Common myeloid progenitor, CD34-positive (primary cell): ENCODE results near the gene C8G.

Experiments used
- CTCF ChIA-PET: fragments of 350-600 bp; sonication (Branson Sonifier 250); formaldehyde crosslinking; loops from one replicate; lab custom pipeline; 2021; ENCODE audit warnings: antibody characterized with exemption; lab: Charles Lee
- POLR2A ChIA-PET: fragments of 350-600 bp; sonication (Branson Sonifier 250); formaldehyde crosslinking; loops from one replicate; lab custom pipeline; 2021; ENCODE audit warnings: antibody characterized with exemption; lab: Charles Lee
- DNase-seq, 3 donors: peaks; one replicate each; pipeline versions ENCODE4 v3.0.0 to v3.0.0-alpha.2; 2013
- H3K27ac ChIP-seq, 2 experiments: 1 replicate in 1 of 2; 2 replicates in 1 of 2; pipeline ENCODE4 v1.7.0; 2013; ENCODE audit warnings: inconsistent platforms in 2 of 2, low read length in 2 of 2, mild to moderate bottlenecking in 2 of 2, low read depth in 1 of 2, moderate library complexity in 1 of 2; ENCODE audit not compliant: severe bottlenecking in 2 of 2, insufficient read depth in 1 of 2, poor library complexity in 1 of 2
- H3K27me3 ChIP-seq, 5 experiments: replicated peaks in 2 of 5; 1 replicate in 3 of 5; 2 replicates in 2 of 5; pipeline versions ENCODE4 v1.6.1 to v1.7.0; 2013; ENCODE audit warnings: low read length in 4 of 5, mild to moderate bottlenecking in 2 of 5, moderate library complexity in 2 of 5, inconsistent platforms in 1 of 5; ENCODE audit not compliant: insufficient read depth in 5 of 5, control insufficient read depth in 4 of 5
- H3K36me3 ChIP-seq, 4 experiments: 1 replicate in 2 of 4; 2 replicates in 2 of 4; pipeline versions ENCODE4 v1.6.1 to v1.7.0; 2013; ENCODE audit warnings: low read length in 3 of 4, control low read depth in 1 of 4, mild to moderate bottlenecking in 1 of 4; ENCODE audit not compliant: control insufficient read depth in 4 of 4, insufficient read depth in 4 of 4
- H3K4me1 ChIP-seq, 4 experiments: 1 replicate in 3 of 4; 2 replicates in 1 of 4; pipeline versions ENCODE4 v1.6.1 to v1.7.1; 2013; ENCODE audit warnings: low read length in 3 of 4, mild to moderate bottlenecking in 3 of 4, control low read depth in 1 of 4, inconsistent platforms in 1 of 4, moderate library complexity in 1 of 4; ENCODE audit not compliant: control insufficient read depth in 4 of 4, insufficient read depth in 4 of 4; ENCODE audit errors: control extremely low read depth in 1 of 4
- H3K4me3 ChIP-seq, 7 experiments: 1 replicate in 4 of 7; 2 replicates in 3 of 7; pipeline versions ENCODE4 v1.5.1 to v1.7.0; 2013; ENCODE audit warnings: mild to moderate bottlenecking in 7 of 7, low read length in 6 of 7, moderate library complexity in 6 of 7, inconsistent platforms in 2 of 7, low read depth in 2 of 7, control low read depth in 1 of 7; ENCODE audit not compliant: insufficient read depth in 4 of 7, control insufficient read depth in 1 of 7; ENCODE audit errors: extremely low read depth in 1 of 7
- H3K9me3 ChIP-seq, 5 experiments: 1 replicate in 4 of 5; 2 replicates in 1 of 5; pipeline versions ENCODE4 v1.6.1 to v1.7.1; 2013; ENCODE audit warnings: low read length in 4 of 5, mild to moderate bottlenecking in 2 of 5, inconsistent platforms in 1 of 5, low read depth in 1 of 5, moderate library complexity in 1 of 5; ENCODE audit not compliant: control insufficient read depth in 4 of 5, insufficient read depth in 2 of 5; ENCODE audit errors: control extremely low read depth in 1 of 5
- WGBS: methylation state at CpG from one replicate; pipeline ENCODE4 v1.1.5; 2013; ENCODE audit not compliant: insufficient coverage; 5-methylcytosine and 5-hydroxymethylcytosine counted together

The C8G gene

GRCh38 chr9:136994888-136995230, 49.8 kb downstream of the C8G start:
- H3K4me1 ChIP-seq = peaks cover 0 to 54% (median 50%) of the 10 kb centered on the region in 4 experiments
- POLR2A ChIA-PET = no interaction called here
- no peak overlapping the region for H3K4me3 ChIP-seq
- whole genome bisulfite sequencing = 36% methylated on average over 36 of the region's 40 CpGs
- CTCF ChIA-PET = interaction anchor here (1.0 to 4.5 kb wide), 5 partner anchors 31 to 48 kb away, joined by 3 to 18 read pairs (median 10); no protein-coding TSS in a partner anchor
- peaks cover 0 to 39% (median 3%) of the 10 kb centered on the region in 5 experiments for H3K27me3 ChIP-seq
- peaks cover 0 to 15% (median 4%) of the 10 kb centered on the region in 4 experiments for H3K36me3 ChIP-seq
- no peaks in the 10 kb centered on the region for H3K9me3 ChIP-seq
- no peak overlapping the region for H3K27ac ChIP-seq
- DNase-seq = peak in 1 of 3 donors; percentile 48

- Histone ChIP-seq H3K27ac (no peak overlapping the region), H3K4me1 (peaks cover 0 to 59% (median 55%) of the 10 kb centered on the region in 4 experiments), H3K9me3 (no peaks in the 10 kb centered on the region), H3K4me3 (no peak overlapping the region), H3K36me3 (peaks cover 0 to 15% (median 4%) of the 10 kb centered on the region in 4 experiments), H3K27me3 (peaks cover 0 to 34% (median 3%) of the 10 kb centered on the region in 5 experiments)
- ChIA-PET POLR2A (no interaction called here), CTCF (interaction anchor here (1.0 to 4.5 kb wide), 8 partner anchors 20 to 48 kb away, joined by 3 to 18 read pairs (median 8); partner anchors contain the start of gene ABCA2)
- no peak for DNase-seq
- 51% methylated on average over 19 of the region's 30 CpGs for WGBS
These were observed 50.3 kb downstream of the C8G start for GRCh38 chr9:136995362-136995761.

GRCh38 chr9:136995772-136996311, 50.8 kb downstream of the C8G start:
- ChIA-PET POLR2A (interaction anchor here (1.1 kb wide), 1 partner anchor 11 kb away, joined by 3 read pairs; no protein-coding TSS in a partner anchor), CTCF (interaction anchor here (0.6 to 4.5 kb wide), 11 partner anchors 9 to 173 kb away, joined by 3 to 18 read pairs (median 3); partner anchors contain the start of gene ABCA2)
- 28% methylated on average over 4 of the region's 12 CpGs for WGBS
- peaks cover 0 to 34% (median 3%) of the 10 kb centered on the region in 5 experiments for H3K27me3 ChIP-seq
- no peak for DNase-seq
- H3K27ac ChIP-seq = no peak overlapping the region
- peak overlapping the region in 2 of 7 experiments; percentile 36 to 63 for H3K4me3 ChIP-seq
- H3K4me1 ChIP-seq = peaks cover 0 to 63% (median 59%) of the 10 kb centered on the region in 4 experiments
- H3K36me3 ChIP-seq = peaks cover 0 to 15% (median 4%) of the 10 kb centered on the region in 4 experiments
- H3K9me3 ChIP-seq = no peaks in the 10 kb centered on the region
